HG03469 (cell line): Measurements from ENCODE around the gene APOL6.
"Not testable (repeated sequence)": the region's sequence is repeated elsewhere in the genome, so short reads cannot be mapped to it uniquely, and the experiment has no call there.

Experiments used
- ATAC-seq: cut with Tn5 transposase; IDR thresholded peaks from one replicate; pipeline ENCODE4 v1.9.1; 2021; ENCODE audit warnings: mild to moderate bottlenecking, moderate library complexity, moderate number of reproducible peaks; ENCODE audit not compliant: unreplicated experiment

Gene APOL6

GRCh38 chr22:35634943-35635540, 13.2 kb upstream of the APOL6 start:
- no peak for ATAC-seq

DNA sequence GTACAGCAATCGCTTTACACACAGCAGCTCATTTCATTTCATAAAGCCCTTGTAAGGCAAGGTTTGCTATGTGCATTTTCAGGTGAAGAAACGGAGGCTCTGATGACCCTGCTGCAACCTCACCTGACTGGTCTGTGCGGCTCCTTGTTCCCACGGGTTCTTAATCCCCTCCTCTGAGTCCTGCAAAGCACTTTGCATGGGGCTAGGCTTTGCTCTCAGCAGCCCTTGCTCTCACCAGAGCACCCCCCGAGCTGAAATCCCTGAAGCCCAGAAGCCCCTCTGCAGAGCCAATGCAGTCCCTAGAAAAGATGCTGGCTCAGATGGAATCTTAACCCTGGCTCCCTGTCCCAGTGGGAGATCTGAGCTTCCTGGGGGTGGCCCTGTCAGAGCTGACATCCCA, 11.0 kb upstream of the APOL6 start:
- ATAC-seq, result no peak

DNA sequence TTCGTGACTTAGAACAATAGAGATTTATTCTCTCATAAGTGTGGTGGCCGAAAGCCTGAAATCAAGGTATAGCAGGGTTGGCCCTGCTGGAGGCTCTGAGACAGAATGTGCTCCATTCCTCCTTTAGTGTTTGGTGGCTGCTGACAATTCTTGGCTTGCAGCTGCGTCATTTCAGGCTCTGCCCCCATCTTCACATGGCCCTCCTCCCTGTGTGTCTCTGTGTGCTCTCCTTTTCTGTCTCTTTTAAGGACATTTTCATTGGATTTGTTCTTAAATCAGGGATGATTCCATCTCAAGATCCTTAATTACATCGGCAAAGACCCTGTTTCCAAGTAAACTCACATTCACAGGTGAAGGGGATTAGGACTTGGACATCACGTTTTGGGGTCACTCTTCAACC, 10.2 kb upstream of the APOL6 start:
- ATAC-seq, result no peak

- no peak for ATAC-seq
Observed at GRCh38 chr22:35638410-35638809, 9.8 kb upstream of the APOL6 start.

GRCh38 chr22:35641494-35642120, 6.6 kb upstream of the APOL6 start:
- no peak for ATAC-seq

DNA sequence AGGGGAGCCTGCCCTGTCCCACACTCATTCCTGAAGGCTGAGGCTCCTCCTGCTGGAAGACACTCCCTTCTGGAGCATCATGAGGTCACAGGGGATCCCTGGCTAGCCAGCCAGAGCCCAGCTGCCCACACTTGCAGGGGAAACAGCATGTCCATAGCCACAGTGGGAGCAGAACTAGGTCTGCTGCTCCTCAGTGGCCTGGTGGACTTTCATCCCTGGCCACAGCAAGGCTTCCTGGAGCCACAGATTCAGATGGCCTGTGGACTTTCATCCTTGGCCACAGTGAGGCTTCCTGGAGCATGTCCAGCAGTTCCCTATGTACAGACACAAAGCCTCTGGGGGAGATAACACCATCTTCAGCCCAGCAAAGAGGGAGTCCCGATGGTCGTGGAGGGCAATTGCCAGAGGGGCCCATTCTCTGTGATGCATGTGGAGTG, 5.9 kb upstream of the APOL6 start:
- no peak for ATAC-seq

GRCh38 chr22:35643991-35644390, 4.3 kb upstream of the APOL6 start:
- ATAC-seq, result no peak

DNA sequence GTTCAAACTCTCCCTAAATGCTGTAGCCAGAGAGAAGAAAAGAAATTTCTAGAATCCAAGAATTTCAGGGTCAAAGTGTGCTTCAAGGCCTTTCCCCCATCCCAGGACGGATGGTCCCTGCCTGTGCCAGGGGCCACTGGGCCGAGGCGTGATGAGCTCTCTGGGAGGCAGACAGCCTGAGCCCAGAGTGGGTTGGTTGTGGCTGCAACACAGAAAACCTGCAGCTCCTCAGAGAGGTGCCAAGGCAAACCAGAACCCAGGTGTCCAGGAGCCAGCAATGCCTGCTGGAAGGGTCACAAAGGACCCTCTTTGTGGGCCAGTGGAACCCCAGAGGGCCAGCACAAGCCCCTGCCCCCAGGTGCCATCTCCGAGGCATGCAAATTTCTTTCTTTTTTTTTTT, 2.6 kb upstream of the APOL6 start:
- no peak for ATAC-seq

DNA sequence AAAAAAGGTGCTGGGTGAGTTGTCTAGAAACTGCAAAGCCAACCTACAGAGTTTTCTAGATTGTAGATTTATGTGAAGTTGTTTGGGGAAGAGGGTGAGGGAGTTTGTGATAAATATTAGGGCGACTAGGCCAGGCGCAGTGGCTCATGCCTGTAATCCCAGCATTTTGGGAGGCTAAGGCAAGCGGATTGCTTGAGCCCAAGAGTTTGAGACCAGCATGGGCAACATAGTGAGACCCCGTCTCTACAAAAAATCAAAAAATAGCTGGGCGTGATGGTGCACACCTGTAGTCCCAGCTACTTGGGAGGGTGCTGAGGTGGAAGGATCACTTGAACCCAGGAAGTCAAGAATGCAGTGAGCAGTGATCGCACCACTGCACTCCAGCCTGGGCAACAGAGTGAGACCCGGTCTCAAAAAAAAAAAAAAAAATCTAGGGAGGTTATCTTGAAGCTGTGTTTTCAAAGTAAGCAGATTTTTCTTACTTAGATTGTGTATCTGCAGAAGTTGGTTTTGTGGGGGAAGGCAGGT, 844 bp downstream of the APOL6 start:
- no peak for ATAC-seq

GRCh38 chr22:35649636-35650250, 1.5 kb downstream of the APOL6 start:
- no peak for ATAC-seq

- ATAC-seq, result no peak
Observed at GRCh38 chr22:35651085-35651484, 2.8 kb downstream of the APOL6 start.

GRCh38 chr22:35653824-35654223, 5.6 kb downstream of the APOL6 start:
- no peak for ATAC-seq

DNA sequence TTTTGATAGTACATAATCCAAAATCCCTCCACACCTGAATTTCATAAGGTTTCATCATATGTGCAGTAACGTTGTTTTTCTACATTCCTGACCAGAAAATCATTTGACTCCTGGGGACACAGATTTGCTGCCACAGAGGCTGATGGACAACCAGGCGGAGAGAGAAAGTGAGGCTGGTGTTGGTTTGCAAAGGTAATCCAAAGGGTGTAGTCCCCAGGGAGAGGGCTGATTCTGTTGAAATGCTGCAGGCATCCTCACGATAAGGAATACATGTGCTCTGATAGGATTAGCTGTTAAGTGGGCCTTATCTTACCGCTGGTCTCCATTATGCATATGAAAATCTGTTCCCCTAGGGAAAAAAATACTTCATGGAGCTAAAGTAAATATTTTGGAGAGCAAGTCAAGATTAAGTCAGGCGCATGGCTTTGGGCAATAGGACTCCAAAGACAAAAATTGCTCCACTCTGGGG, 8.1 kb downstream of the APOL6 start:
- ATAC-seq, result no peak

GRCh38 chr22:35657571-35658312, 9.5 kb downstream of the APOL6 start:
- ATAC-seq, result no peak

DNA sequence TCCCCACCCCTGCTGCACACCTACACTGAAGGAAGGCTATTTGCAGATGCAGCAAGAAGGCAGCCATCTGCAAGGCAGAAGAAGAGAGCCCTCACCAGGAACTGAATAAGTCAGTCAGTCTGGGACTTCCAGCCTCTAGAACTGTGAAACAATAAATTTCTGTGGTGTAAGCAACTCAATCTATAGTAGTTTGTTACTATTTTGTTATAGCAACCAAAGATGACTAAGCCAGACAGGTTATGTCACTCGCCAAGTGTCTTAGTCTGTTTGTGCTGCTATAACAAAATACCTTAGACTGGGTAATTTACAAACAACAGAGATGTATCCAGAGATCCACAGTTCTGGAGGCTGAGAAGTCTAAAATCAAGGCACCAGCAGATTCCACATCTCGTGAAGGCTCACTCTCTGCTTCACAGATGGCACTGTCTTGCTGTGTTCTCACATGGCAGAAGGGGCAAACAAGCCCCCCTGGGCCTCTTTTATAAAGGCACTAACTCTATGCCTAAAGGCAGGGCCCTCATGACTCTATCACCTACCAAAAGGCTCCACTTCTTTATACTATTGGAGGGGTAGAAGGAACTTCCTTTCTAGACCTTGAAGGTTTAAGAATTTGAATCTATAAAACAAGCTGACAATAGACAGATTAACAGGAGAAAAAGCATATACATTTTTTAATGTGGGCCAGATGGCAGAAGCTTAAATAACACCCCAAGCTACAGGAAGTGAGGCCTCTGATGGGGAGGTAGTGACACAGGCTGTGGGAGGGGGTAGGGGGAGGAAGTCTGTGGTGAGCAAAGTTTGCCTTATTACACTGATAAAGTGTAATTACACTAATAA, 12.3 kb downstream of the APOL6 start:
- ATAC-seq, result no peak

- no peak for ATAC-seq
Observed at GRCh38 chr22:35661464-35661863, 13.2 kb downstream of the APOL6 start.

GRCh38 chr22:35662914-35663313, 14.7 kb downstream of the APOL6 start:
- ATAC-seq, result no peak

GRCh38 chr22:35663371-35663770, 15.1 kb downstream of the APOL6 start:
- no peak for ATAC-seq

DNA sequence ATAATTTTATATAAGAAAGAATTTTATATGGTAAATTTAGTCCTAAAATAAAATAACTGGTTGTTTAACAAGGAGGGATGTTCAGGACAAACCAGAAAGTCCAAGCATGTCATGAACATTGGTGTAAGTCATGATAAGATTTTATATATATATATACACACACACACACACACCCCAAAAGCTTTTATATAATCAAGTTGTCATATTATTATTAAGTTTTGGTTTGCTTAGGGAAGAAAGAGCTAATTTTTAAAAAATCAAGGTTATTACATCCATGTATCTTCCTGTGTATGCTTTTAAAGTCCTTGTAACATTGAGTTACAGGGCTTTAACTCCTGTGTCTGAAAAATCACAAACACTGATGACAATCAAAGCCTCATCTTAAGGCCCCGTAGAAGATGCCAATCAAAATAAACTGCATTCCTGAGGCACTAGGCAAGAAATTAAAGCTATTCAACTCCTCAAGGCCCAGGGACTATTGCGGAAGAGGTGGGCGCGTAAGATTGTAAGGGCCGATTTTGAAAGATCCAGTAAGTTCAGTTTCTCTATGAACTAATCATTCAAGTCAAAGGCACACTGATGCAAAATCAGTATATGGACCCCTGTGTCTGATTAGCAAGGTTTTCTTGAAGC, 16.8 kb downstream of the APOL6 start:
- no peak for ATAC-seq

DNA sequence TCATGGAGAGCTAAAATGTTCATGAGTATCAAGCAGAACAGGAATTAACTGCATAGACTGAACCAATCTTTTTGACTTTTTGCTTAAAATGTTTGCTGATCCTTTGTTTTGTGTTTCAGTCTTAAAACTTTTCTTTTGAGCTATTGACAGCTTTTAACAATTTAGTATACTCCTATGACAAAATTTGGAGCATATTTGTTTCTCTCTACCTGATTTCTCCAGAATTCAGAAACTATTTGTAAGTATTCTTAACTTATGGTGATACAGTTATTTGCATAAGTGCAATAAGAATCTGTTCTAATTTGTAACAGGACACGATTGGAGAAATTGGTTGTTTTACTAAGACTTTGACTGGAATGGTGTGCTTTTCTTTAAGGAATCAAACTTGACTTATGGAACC, 18.5 kb downstream of the APOL6 start:
- ATAC-seq, result not testable (repeated sequence)
